Esophagus squamous epithelium (tissue), 4 donors: ENCODE data around the gene MYO3B.

Source experiments
- POLR2A ChIP-seq, 4 donors: fragments of 450-650 bp; IDR thresholded peaks; one replicate each; pipeline ENCODE4 v1.6.1; 2017; ENCODE audit warnings: antibody characterized with exemption in 4 of 4, mild to moderate bottlenecking in 4 of 4, moderate library complexity in 3 of 4
- TF ChIP-seq, protein P1 (sequence below), 6 experiments: fragments of 450-650 bp in 4 of 6; fragments of 200-600 bp in 2 of 6; sonication (generic) in 2 of 6; IDR thresholded peaks; one replicate each; pipeline ENCODE4 v1.5.1; 2016 to 2019; ENCODE audit warnings: antibody characterized with exemption in 6 of 6, mild to moderate bottlenecking in 4 of 6, moderate library complexity in 4 of 6

DNA sequence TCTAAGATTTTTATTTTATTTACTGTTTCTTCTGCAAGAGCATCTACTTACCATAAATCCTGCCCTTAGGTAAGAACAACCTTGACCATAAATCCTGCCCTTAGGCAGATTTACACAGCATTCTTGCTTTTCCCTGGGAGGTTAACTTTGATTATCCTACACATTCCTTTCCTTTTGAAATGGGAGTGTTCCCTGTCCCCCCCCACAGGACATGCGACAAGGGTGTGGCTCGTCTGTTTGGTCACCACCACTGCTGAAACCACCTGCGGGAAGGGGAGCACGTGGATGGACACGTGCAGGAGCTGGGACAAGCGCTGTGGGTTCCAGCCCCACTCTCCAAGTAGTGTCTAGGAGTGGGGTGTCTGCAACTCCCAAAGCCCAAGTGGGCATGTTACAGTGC, 297.9 kb downstream of the MYO3B start:
- TF ChIP-seq, protein P1, sequence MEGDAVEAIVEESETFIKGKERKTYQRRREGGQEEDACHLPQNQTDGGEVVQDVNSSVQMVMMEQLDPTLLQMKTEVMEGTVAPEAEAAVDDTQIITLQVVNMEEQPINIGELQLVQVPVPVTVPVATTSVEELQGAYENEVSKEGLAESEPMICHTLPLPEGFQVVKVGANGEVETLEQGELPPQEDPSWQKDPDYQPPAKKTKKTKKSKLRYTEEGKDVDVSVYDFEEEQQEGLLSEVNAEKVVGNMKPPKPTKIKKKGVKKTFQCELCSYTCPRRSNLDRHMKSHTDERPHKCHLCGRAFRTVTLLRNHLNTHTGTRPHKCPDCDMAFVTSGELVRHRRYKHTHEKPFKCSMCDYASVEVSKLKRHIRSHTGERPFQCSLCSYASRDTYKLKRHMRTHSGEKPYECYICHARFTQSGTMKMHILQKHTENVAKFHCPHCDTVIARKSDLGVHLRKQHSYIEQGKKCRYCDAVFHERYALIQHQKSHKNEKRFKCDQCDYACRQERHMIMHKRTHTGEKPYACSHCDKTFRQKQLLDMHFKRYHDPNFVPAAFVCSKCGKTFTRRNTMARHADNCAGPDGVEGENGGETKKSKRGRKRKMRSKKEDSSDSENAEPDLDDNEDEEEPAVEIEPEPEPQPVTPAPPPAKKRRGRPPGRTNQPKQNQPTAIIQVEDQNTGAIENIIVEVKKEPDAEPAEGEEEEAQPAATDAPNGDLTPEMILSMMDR (IDR thresholded peaks at IDR 0.05) = no peak
- TF ChIP-seq POLR2A (IDR thresholded peaks at IDR 0.05) = no peak
